Activated B cell treated with CpG ODN at 0.5 μM for 24 hours (primary cell): Measurements from ENCODE around the gene PRKRIP1. TPM values are rescaled to one million over a fixed set of nuclear protein-coding genes. Genes with fewer than 3 reads are reported as not detected.

ENCODE experiments used
- ATAC-seq: fragments of 200-7000 bp; cut with Tn5 transposase; one replicate; pipeline ENCODE4 v1.10.0; 2021; ENCODE audit warnings: low read depth, mild to moderate bottlenecking, moderate library complexity
- CTCF ChIA-PET: fragments of 350-600 bp; sonication (Branson Sonifier 250); formaldehyde crosslinking; loops from one replicate; lab custom pipeline; 2021; ENCODE audit warnings: antibody characterized with exemption; lab: Charles Lee
- POLR2A ChIA-PET: fragments of 350-600 bp; sonication (Branson Sonifier 250); formaldehyde crosslinking; loops from one replicate; lab custom pipeline; 2021; ENCODE audit warnings: antibody characterized with exemption; lab: Charles Lee
- DNase-seq: peaks from one replicate; pipeline ENCODE4 v3.0.0; 2022
- H3K27ac Mint-ChIP-seq: one replicate; pipeline ENCODE4 v1.8.0; 2020; ENCODE audit warnings: mixed read lengths
- H3K27me3 Mint-ChIP-seq: one replicate; pipeline ENCODE4 v1.8.0; 2021; ENCODE audit warnings: mixed read lengths
- H3K36me3 Mint-ChIP-seq: one replicate; pipeline ENCODE4 v1.8.0; 2021; ENCODE audit warnings: low read depth, mixed read lengths
- H3K4me1 Mint-ChIP-seq: one replicate; pipeline ENCODE4 v1.8.0; 2021; ENCODE audit warnings: mixed read lengths
- H3K4me3 Mint-ChIP-seq: one replicate; pipeline ENCODE4 v1.8.0; 2020; ENCODE audit warnings: mild to moderate bottlenecking, mixed read lengths
- H3K9me3 Mint-ChIP-seq: one replicate; pipeline ENCODE4 v1.8.0; 2020; ENCODE audit warnings: mixed read lengths
- intact Hi-C: fragments of 100-400 bp; cut with micrococcal nuclease; formaldehyde crosslinking; loops from one replicate; pipeline ENCODE4 v1.15.1; 2024
- total RNA-seq: library from RNA; stranded (reverse); gene quantifications from 2 replicates; pipeline ENCODE4 v1.2.3, GENCODE V29; 2022
- TF ChIP-seq, protein P1 (sequence below): fragments of 200-600 bp; IDR thresholded peaks from one replicate; pipeline ENCODE4 v1.8.0; 2022; ENCODE audit warnings: antibody characterized with exemption, mild to moderate bottlenecking

Gene PRKRIP1
- total RNA-seq, 1 donor from 2014 or later, result 39.7 TPM

DNA sequence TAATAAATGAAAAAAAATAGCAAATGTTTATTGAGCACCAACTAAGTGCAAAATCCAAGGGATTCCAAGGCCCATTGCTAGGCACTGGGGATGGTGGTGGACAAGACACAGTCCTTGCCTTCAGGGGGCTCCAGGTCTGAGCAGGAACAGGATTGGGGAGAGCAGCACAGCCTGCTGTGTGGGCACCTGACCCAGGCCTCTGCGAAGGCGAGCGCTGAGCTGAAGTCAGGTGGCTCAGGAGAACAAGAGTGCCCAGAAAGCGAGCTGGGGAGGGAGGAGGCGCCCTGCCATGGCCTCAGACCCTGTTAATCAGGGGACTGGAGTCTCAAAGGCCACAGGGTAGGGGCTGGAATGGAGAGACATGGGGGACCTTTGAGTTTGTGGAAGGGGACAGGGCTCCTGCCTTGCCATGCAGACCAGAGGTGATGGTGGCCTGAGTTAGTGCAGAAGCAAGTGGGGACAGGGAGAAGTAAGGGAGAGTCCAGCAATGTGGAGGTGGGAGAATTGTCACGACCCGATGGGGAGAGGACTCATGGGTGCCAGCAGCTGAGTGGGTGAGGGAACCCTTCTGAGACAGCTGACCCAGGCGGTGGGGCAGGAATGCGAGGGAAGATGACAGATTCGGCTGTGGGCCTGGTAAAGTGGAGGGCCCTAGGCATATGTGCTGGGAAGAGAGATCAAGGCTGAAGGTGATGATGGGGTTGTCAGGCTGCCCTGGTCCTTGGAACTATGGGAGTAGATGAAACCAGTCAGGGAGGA is 33.2 kb downstream of the PRKRIP1 start:
- Mint-ChIP-seq H3K4me3 (peak overlapping the region; percentile 1), H3K4me1 (peaks cover 87% of the 10 kb centered on the region), H3K36me3 (peaks cover 5% of the 10 kb centered on the region), H3K9me3 (no peaks in the 10 kb centered on the region), H3K27ac (peak overlapping the region; percentile 100), H3K27me3 (no peaks in the 10 kb centered on the region)
- DNase-seq (no peak), ATAC-seq (no peak)
- intact Hi-C loops, result no loop called here
- POLR2A ChIA-PET, result interaction anchor here (0.5 to 32.9 kb wide), 3 partner anchors 16 to 37 kb away, joined by 6 to 886 read pairs (median 226); no protein-coding TSS in a partner anchor
- CTCF ChIA-PET, result no interaction called here
- TF ChIP-seq, protein P1, sequence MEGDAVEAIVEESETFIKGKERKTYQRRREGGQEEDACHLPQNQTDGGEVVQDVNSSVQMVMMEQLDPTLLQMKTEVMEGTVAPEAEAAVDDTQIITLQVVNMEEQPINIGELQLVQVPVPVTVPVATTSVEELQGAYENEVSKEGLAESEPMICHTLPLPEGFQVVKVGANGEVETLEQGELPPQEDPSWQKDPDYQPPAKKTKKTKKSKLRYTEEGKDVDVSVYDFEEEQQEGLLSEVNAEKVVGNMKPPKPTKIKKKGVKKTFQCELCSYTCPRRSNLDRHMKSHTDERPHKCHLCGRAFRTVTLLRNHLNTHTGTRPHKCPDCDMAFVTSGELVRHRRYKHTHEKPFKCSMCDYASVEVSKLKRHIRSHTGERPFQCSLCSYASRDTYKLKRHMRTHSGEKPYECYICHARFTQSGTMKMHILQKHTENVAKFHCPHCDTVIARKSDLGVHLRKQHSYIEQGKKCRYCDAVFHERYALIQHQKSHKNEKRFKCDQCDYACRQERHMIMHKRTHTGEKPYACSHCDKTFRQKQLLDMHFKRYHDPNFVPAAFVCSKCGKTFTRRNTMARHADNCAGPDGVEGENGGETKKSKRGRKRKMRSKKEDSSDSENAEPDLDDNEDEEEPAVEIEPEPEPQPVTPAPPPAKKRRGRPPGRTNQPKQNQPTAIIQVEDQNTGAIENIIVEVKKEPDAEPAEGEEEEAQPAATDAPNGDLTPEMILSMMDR, result no peak

DNA sequence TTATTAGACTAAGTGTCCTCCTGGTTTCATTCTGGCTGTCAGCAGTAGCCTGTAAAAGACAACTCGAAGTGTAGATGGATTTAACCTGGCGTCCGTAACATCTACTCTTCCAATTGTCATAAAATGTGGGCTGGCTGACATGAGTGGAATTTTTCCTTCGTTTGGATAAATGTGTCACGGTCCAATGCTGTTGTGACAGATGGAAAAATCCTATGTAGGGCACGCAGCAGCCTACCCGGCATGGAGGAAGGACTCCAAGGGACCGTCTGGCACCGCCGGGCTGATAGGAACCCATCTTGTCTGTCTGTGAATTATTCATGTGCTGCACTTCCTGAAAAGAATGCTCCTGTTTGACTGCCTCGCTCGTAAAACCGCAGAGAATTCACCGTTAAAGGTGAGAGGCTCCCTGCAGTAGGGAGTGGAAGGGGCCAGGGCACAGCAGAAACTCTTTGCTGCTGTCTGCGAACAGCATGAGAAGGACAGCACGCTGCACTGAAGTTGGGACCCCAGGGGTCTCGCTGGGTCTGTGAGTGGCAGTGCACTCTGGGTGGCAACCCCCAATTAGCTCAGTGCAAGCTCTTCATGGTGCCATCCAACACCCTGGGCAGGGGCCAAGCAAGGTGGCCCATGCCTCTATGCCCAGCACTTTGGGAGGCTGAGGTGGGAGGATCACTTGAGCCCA is 35.6 kb downstream of the PRKRIP1 start:
- Mint-ChIP-seq H3K27ac (peak overlapping the region; percentile 100), H3K9me3 (no peaks in the 10 kb centered on the region), H3K36me3 (peaks cover 17% of the 10 kb centered on the region), H3K27me3 (no peaks in the 10 kb centered on the region), H3K4me1 (peaks cover 87% of the 10 kb centered on the region), H3K4me3 (peak overlapping the region; percentile 79)
- DNase-seq (peak; percentile 46), ATAC-seq (peak; percentile 40)
- intact Hi-C loops, result loop anchor here (2.0 kb wide), 1 partner anchor 33 kb away; the partner anchor contains the start of genes ALKBH4 and LRWD1
- TF ChIP-seq, protein P1, result no peak
- ChIA-PET CTCF (interaction anchor here (0.8 to 2.3 kb wide), 3 partner anchors 16 to 27 kb away, joined by 7 to 9 read pairs (median 7); no protein-coding TSS in a partner anchor), POLR2A (interaction anchor here (0.6 to 32.9 kb wide), 5 partner anchors 13 to 39 kb away, joined by 8 to 886 read pairs (median 12); partner anchors contain the start of gene PRKRIP1)

DNA sequence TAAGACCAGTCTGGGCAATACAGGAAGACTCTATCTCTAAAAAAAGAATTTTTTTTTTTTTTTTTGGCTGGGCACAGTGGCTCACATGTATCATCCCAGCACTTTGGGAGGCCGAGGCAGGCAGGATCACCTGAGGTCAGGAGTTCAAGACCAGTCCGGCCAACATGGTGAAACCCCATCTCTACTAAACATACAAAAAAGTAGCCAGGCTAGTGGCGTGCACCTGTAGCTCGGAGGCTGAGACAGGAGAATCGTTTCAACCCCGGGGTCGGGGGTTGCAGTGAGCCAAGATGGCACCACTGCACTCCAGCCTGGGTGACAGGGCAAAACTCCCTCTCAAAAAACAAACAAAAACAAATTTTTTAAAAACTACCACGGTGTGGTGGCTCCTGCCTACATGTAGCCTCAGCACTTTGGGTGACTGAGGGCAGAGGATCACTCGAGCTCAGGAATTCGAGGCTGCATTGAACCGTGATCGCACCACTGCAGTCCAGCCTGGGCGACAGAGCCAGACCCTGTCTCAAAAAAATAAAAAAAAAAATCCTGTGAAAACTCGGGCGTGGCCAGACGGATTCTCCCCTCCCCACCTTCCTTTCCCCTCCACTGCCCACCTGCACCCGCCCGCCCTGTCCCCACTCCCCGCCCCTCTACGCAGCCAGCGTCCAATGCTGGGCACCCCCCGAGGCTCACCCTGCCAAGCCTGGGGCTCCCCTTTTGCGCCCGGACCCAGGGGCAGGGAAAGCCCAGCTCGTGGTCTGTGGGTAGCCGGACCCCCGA is 36.5 kb downstream of the PRKRIP1 start:
- peak; percentile 57 for ATAC-seq
- TF ChIP-seq, protein P1, result no peak
- H3K9me3 Mint-ChIP-seq, result no peaks in the 10 kb centered on the region
- H3K27ac Mint-ChIP-seq, result peak overlapping the region; percentile 100
- intact Hi-C loops, result loop anchor here (1.0 to 2.0 kb wide), 2 partner anchors 9 to 32 kb away; partner anchors contain the start of genes ALKBH4 and LRWD1
- ChIA-PET POLR2A (interaction anchor here (0.6 to 32.9 kb wide), 9 partner anchors 7 to 690 kb away, joined by 3 to 886 read pairs (median 6); partner anchors contain the start of genes ALKBH4, LRWD1 and PRKRIP1), CTCF (interaction anchor here (0.8 to 2.3 kb wide), 4 partner anchors 17 to 28 kb away, joined by 4 to 9 read pairs (median 7); no protein-coding TSS in a partner anchor)
- H3K36me3 Mint-ChIP-seq, result peaks cover 22% of the 10 kb centered on the region
- peak overlapping the region; percentile 79 for H3K4me3 Mint-ChIP-seq
- H3K4me1 Mint-ChIP-seq, result peaks cover 84% of the 10 kb centered on the region
- DNase-seq, result no peak
- no peaks in the 10 kb centered on the region for H3K27me3 Mint-ChIP-seq

DNA sequence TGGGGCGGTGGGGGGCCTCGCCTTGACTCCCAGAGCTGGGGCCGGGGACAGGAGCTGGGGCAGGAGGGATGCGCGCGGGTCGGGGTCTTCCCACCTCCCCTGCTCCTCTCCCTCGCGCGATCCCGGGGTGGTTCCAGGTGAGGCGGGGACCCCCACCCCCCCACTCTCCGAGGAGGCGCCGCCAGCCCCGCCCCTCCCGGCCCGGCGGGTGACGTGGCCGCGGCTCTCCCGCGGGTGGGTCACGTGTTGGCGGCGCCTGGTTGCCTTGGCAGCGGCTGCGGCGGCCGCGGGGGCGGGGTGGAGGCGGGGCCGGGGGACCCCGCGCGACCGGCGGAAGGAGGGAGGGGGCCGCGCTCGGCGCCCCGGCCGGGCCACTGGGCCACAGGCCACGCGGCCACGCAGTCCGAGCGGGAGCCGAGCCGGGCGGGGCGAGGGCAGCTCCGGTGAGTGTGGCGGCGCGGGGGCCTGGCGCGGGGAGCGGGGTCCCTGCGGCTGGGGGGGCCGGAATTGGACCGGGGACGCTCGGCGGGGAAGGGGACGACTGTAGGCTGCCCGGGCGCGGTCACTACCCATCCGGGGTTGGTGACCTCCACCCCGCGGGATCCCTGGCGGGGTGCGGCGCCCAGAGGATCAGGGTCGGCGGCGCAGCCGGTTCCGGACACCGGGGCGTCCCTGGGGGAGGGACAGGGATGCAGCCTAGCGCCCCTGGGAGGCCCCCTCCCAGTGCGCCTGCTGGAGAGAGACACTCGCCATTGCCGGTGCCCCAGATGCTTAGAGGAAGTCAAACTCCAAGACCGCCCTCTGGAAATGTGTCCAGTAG is 37.3 kb downstream of the PRKRIP1 start, which contains the start of gene ORAI2:
ORAI2 (plus strand) TSS at position 357 of the 820 bp plus-strand sequence. CDS start 5,382 bp downstream, outside the sequence.
- peak within 1 kb of the TSS; percentile 89 for H3K4me3 Mint-ChIP-seq
- POLR2A ChIA-PET, result interaction anchor here (0.6 to 32.9 kb wide), 11 partner anchors 8 to 1049 kb away, joined by 3 to 886 read pairs (median 4); partner anchors contain the start of genes ALKBH4, LRWD1 and PRKRIP1

More for the DNA sequence above, 37.3 kb downstream of the PRKRIP1 start, which contains the start of gene ORAI2:
- Mint-ChIP-seq H3K4me1 (peaks cover 80% of the 10 kb centered on the region), H3K9me3 (no peaks in the 10 kb centered on the region), H3K27me3 (no peaks in the 10 kb centered on the region), H3K27ac (peak within 1 kb of the TSS; percentile 100), H3K36me3 (peaks cover 24% of the 10 kb centered on the region)
- intact Hi-C loops, result loop anchor here (1.0 to 2.0 kb wide), 3 partner anchors 7 to 31 kb away; partner anchors contain the start of genes ALKBH4 and LRWD1
- TF ChIP-seq, protein P1, result no peak
- peak; percentile 89 for DNase-seq
- ATAC-seq, result peak; percentile 57
- CTCF ChIA-PET, result interaction anchor here (1.1 to 2.3 kb wide), 4 partner anchors 17 to 29 kb away, joined by 4 to 15 read pairs (median 8); no protein-coding TSS in a partner anchor
